Esophagus (tissue), 2 donors: ENCODE results near the gene SORCS3. TPM values are rescaled to one million over a fixed set of nuclear protein-coding genes. Genes with fewer than 3 reads are reported as not detected.

Experiments used
- H3K27ac ChIP-seq, 2 donors: one replicate each; pipeline ENCODE4 v1.5.1; 2013; ENCODE audit warnings: low read depth in 2 of 2, mild to moderate bottlenecking in 2 of 2, inconsistent platforms in 1 of 2, low read length in 1 of 2, moderate library complexity in 1 of 2
- H3K27me3 ChIP-seq, 2 donors: one replicate each; pipeline ENCODE4 v1.6.1; 2013; ENCODE audit warnings: low read length in 2 of 2, control low read depth in 1 of 2, mild to moderate bottlenecking in 1 of 2; ENCODE audit not compliant: insufficient read depth in 2 of 2, control insufficient read depth in 1 of 2
- H3K36me3 ChIP-seq, 2 donors: one replicate each; pipeline ENCODE4 v1.6.1; 2013; ENCODE audit warnings: low read length in 1 of 2; ENCODE audit not compliant: control insufficient read depth in 2 of 2, insufficient read depth in 2 of 2
- H3K4me1 ChIP-seq, 2 donors: one replicate each; pipeline ENCODE4 v1.6.1; 2013; ENCODE audit warnings: low read length in 1 of 2; ENCODE audit not compliant: control insufficient read depth in 2 of 2, insufficient read depth in 2 of 2
- H3K4me3 ChIP-seq, 2 donors: one replicate each; pipeline ENCODE4 v1.5.1; 2013; ENCODE audit warnings: low read length in 2 of 2, mild to moderate bottlenecking in 2 of 2, low read depth in 1 of 2, moderate library complexity in 1 of 2
- H3K9me3 ChIP-seq, 2 donors: one replicate each; pipeline ENCODE4 v1.6.1; 2013; ENCODE audit warnings: mild to moderate bottlenecking in 2 of 2, low read depth in 1 of 2, low read length in 1 of 2, moderate library complexity in 1 of 2; ENCODE audit not compliant: control insufficient read depth in 2 of 2, insufficient read depth in 1 of 2
- WGBS, 2 donors: extraction: QIAGEN DNeasy Blood & Tissue Kit; methylation state at CpG; one replicate each; pipeline ENCODE4 v1.1.7; 2013; 5-methylcytosine and 5-hydroxymethylcytosine counted together
- polyA plus RNA-seq, 2 donors: library from polyadenylated mRNA; stranded (reverse); fragments of 200-250 nt; gene quantifications; one replicate each; pipeline ENCODE4 v1.2.3, GENCODE V29; 2013
- donor health status: healthy with polysubstance abuse.
- donor health status: Bipolar disorder and iron deficiency.

The SORCS3 gene
- polyA plus RNA-seq: under 1 TPM; 0.02 to 0.04 TPM

GRCh38 chr10:104641187-104641936, at the start of gene SORCS3:
Gene SORCS3, plus strand, starts transcription at chr10:104641290.
- H3K27me3 ChIP-seq: peaks cover 12 to 23% of the 10 kb centered on the region in 2 donors
- peaks cover 2 to 4% of the 10 kb centered on the region in 2 donors for H3K4me1 ChIP-seq
- H3K27ac ChIP-seq: no peak within 1 kb of the TSS
- H3K36me3 ChIP-seq: no peaks in the 10 kb centered on the region
- H3K4me3 ChIP-seq: peak within 1 kb of the TSS in 1 of 2 donors; percentile 17
- 2 to 5% methylated on average over 82 to 96 of the region's 96 CpGs for WGBS, 2 donors
- peaks cover 2 to 4% of the 10 kb centered on the region in 2 donors for H3K9me3 ChIP-seq

- no peaks in the 10 kb centered on the region for H3K27me3 ChIP-seq
- H3K9me3 ChIP-seq: no peaks in the 10 kb centered on the region
- H3K4me1 ChIP-seq: no peaks in the 10 kb centered on the region
- WGBS, 2 donors: 84% methylated on average over 3 of the region's 3 CpGs
- no peaks in the 10 kb centered on the region for H3K36me3 ChIP-seq
- no peak overlapping the region for H3K4me3 ChIP-seq
- no peak overlapping the region for H3K27ac ChIP-seq
Measured at GRCh38 chr10:104591441-104591840, 49.6 kb upstream of the SORCS3 start.

- H3K4me1 ChIP-seq: no peaks in the 10 kb centered on the region
- H3K4me3 ChIP-seq: no peak overlapping the region
- H3K27me3 ChIP-seq: no peaks in the 10 kb centered on the region
- no peaks in the 10 kb centered on the region for H3K9me3 ChIP-seq
- WGBS, 2 donors: 51 to 55% methylated on average over 1 of the region's 1 CpG
- H3K36me3 ChIP-seq: no peaks in the 10 kb centered on the region
- no peak overlapping the region for H3K27ac ChIP-seq
Measured at GRCh38 chr10:104601166-104601565, 39.9 kb upstream of the SORCS3 start.

- no peaks in the 10 kb centered on the region for H3K27me3 ChIP-seq
- H3K4me1 ChIP-seq: no peaks in the 10 kb centered on the region
- no peak overlapping the region for H3K27ac ChIP-seq
- H3K4me3 ChIP-seq: no peak overlapping the region
- no peaks in the 10 kb centered on the region for H3K36me3 ChIP-seq
- WGBS, 2 donors: 57 to 69% methylated on average over 7 of the region's 7 CpGs
- peaks cover 2 to 3% of the 10 kb centered on the region in 2 donors for H3K9me3 ChIP-seq
Measured at GRCh38 chr10:104608091-104608828, 32.8 kb upstream of the SORCS3 start.

- no peaks in the 10 kb centered on the region for H3K36me3 ChIP-seq
- peaks cover 2 to 3% of the 10 kb centered on the region in 2 donors for H3K9me3 ChIP-seq
- H3K27me3 ChIP-seq: no peaks in the 10 kb centered on the region
- H3K27ac ChIP-seq: no peak overlapping the region
- 47 to 50% methylated on average over 6 of the region's 6 CpGs for WGBS, 2 donors
- no peak overlapping the region for H3K4me3 ChIP-seq
- H3K4me1 ChIP-seq: no peaks in the 10 kb centered on the region
Measured at GRCh38 chr10:104612571-104613205, 28.4 kb upstream of the SORCS3 start.

GRCh38 chr10:104613406-104613805, 27.7 kb upstream of the SORCS3 start:
- peaks cover 2% of the 10 kb centered on the region in 2 donors for H3K9me3 ChIP-seq
- no peaks in the 10 kb centered on the region for H3K36me3 ChIP-seq
- H3K27me3 ChIP-seq: no peaks in the 10 kb centered on the region
- no peak overlapping the region for H3K27ac ChIP-seq
- 74 to 75% methylated on average over 2 of the region's 2 CpGs for WGBS, 2 donors
- H3K4me3 ChIP-seq: no peak overlapping the region
- H3K4me1 ChIP-seq: no peaks in the 10 kb centered on the region

- WGBS, 2 donors: 73 to 74% methylated on average over 6 of the region's 6 CpGs
- H3K4me3 ChIP-seq: no peak overlapping the region
Measured at GRCh38 chr10:104614245-104614831, 26.8 kb upstream of the SORCS3 start.

GRCh38 chr10:104615136-104615535, 26.0 kb upstream of the SORCS3 start:
- peaks cover 0 to 4% of the 10 kb centered on the region in 2 donors for H3K9me3 ChIP-seq
- no peaks in the 10 kb centered on the region for H3K36me3 ChIP-seq
- no peak overlapping the region for H3K27ac ChIP-seq
- no peaks in the 10 kb centered on the region for H3K4me1 ChIP-seq
- H3K4me3 ChIP-seq: no peak overlapping the region
- WGBS, 2 donors: 70 to 85% methylated on average over 2 of the region's 2 CpGs
- no peaks in the 10 kb centered on the region for H3K27me3 ChIP-seq

More at GRCh38 chr10:104614245-104614831, 26.8 kb upstream of the SORCS3 start:
- Histone ChIP-seq H3K4me1 (no peaks in the 10 kb centered on the region), H3K36me3 (no peaks in the 10 kb centered on the region), H3K27me3 (no peaks in the 10 kb centered on the region), H3K9me3 (peaks cover 0 to 4% of the 10 kb centered on the region in 2 donors), H3K27ac (no peak overlapping the region)

GRCh38 chr10:104617831-104618230, 23.3 kb upstream of the SORCS3 start:
- no peaks in the 10 kb centered on the region for H3K27me3 ChIP-seq
- no peaks in the 10 kb centered on the region for H3K36me3 ChIP-seq
- 70 to 83% methylated on average over 2 of the region's 2 CpGs for WGBS, 2 donors
- no peak overlapping the region for H3K4me3 ChIP-seq
- H3K4me1 ChIP-seq: no peaks in the 10 kb centered on the region
- no peak overlapping the region for H3K27ac ChIP-seq
- peaks cover 0 to 2% of the 10 kb centered on the region in 2 donors for H3K9me3 ChIP-seq
